ENCODE results near the gene TRPC3.

TRPC3 gene

GRCh38 chr4:121838136-121838535 is 113.7 kb downstream of the TRPC3 start:
- H4K91ac ChIP-seq (ENCODE audit: low read length): no peak overlapping the region
- no peak overlapping the region for H2BK5ac ChIP-seq (ENCODE audit: low read depth, low read length, poor library complexity, severe bottlenecking)
- H4K8ac ChIP-seq (ENCODE audit: low read length): no peak overlapping the region
- H3K4ac ChIP-seq (ENCODE audit: low read depth in 1 of 2, low read length in 2 of 2): no peak overlapping the region
- H3K14ac ChIP-seq (ENCODE audit: low read length in 2 of 2): no peak overlapping the region
- H3K27me3 ChIP-seq (ENCODE audit: control insufficient read depth in 1 of 2, insufficient read depth in 1 of 2, low read length in 2 of 2): no peaks in the 10 kb centered on the region
- no peak overlapping the region for H3K9ac ChIP-seq (ENCODE audit: low read length)
- no peak overlapping the region for H3K4me3 ChIP-seq (ENCODE audit: insufficient read depth in 1 of 2, low read depth in 1 of 2, low read length in 2 of 2)
- no peaks in the 10 kb centered on the region for H3K79me1 ChIP-seq (replicated peaks; ENCODE audit: low read length, poor library complexity, severe bottlenecking)
- H3K23ac ChIP-seq (ENCODE audit: low read length in 2 of 2): no peak overlapping the region
- no peak overlapping the region for H3K4me2 ChIP-seq (ENCODE audit: low read length, poor library complexity, severe bottlenecking)
- H2BK120ac ChIP-seq (ENCODE audit: low read depth, low read length): no peak overlapping the region
- H3K4me1 ChIP-seq (ENCODE audit: control insufficient read depth, insufficient read depth, low read depth, low read length): no peaks in the 10 kb centered on the region
- H2BK12ac ChIP-seq (ENCODE audit: low read length in 2 of 2): no peak overlapping the region
- H3K36me3 ChIP-seq (ENCODE audit: control insufficient read depth in 1 of 2, insufficient read depth in 2 of 2, low read depth in 1 of 2, low read length in 2 of 2): peaks cover 11 to 76% of the 10 kb centered on the region in 2 experiments
- H2AFZ ChIP-seq (ENCODE audit: low read depth, low read length): no peak overlapping the region
- H3K18ac ChIP-seq (ENCODE audit: low read depth in 1 of 2, low read length in 2 of 2): no peak overlapping the region
- H2BK15ac ChIP-seq (ENCODE audit: low read depth, poor library complexity, severe bottlenecking): no peak overlapping the region
- H3K9me3 ChIP-seq (ENCODE audit: control insufficient read depth, low read length): no peaks in the 10 kb centered on the region
- DNase-seq: no peak
- H3K27ac ChIP-seq (ENCODE audit: low read length, poor library complexity, severe bottlenecking): no peak overlapping the region
- no peak overlapping the region for H2AK5ac ChIP-seq (ENCODE audit: low read length, severe bottlenecking)

- H3K14ac ChIP-seq (ENCODE audit: low read length in 2 of 2): no peak overlapping the region
- H4K91ac ChIP-seq (ENCODE audit: low read length): no peak overlapping the region
- no peak overlapping the region for H2AFZ ChIP-seq (ENCODE audit: low read depth, low read length)
- H2BK5ac ChIP-seq (ENCODE audit: low read depth, low read length, poor library complexity, severe bottlenecking): no peak overlapping the region
- H3K23ac ChIP-seq (ENCODE audit: low read length in 2 of 2): no peak overlapping the region
- no peak overlapping the region for H2BK120ac ChIP-seq (ENCODE audit: low read depth, low read length)
- no peaks in the 10 kb centered on the region for H3K4me1 ChIP-seq (ENCODE audit: control insufficient read depth, insufficient read depth, low read depth, low read length)
- no peaks in the 10 kb centered on the region for H3K27me3 ChIP-seq (ENCODE audit: control insufficient read depth in 1 of 2, insufficient read depth in 1 of 2, low read length in 2 of 2)
- DNase-seq: no peak
- H3K79me1 ChIP-seq (replicated peaks; ENCODE audit: low read length, poor library complexity, severe bottlenecking): no peaks in the 10 kb centered on the region
- no peak overlapping the region for H3K9ac ChIP-seq (ENCODE audit: low read length)
- H2BK12ac ChIP-seq (ENCODE audit: low read length in 2 of 2): no peak overlapping the region
- H4K8ac ChIP-seq (ENCODE audit: low read length): no peak overlapping the region
- no peaks in the 10 kb centered on the region for H3K9me3 ChIP-seq (ENCODE audit: control insufficient read depth, low read length)
- no peak overlapping the region for H3K4me3 ChIP-seq (ENCODE audit: insufficient read depth in 1 of 2, low read depth in 1 of 2, low read length in 2 of 2)
- no peak overlapping the region for H2AK5ac ChIP-seq (ENCODE audit: low read length, severe bottlenecking)
- peaks cover 14 to 60% of the 10 kb centered on the region in 2 experiments for H3K36me3 ChIP-seq (ENCODE audit: control insufficient read depth in 1 of 2, insufficient read depth in 2 of 2, low read depth in 1 of 2, low read length in 2 of 2)
- no peak overlapping the region for H3K18ac ChIP-seq (ENCODE audit: low read depth in 1 of 2, low read length in 2 of 2)
- no peak overlapping the region for H3K4me2 ChIP-seq (ENCODE audit: low read length, poor library complexity, severe bottlenecking)
- no peak overlapping the region for H3K4ac ChIP-seq (ENCODE audit: low read depth in 1 of 2, low read length in 2 of 2)
- no peak overlapping the region for H2BK15ac ChIP-seq (ENCODE audit: low read depth, poor library complexity, severe bottlenecking)
- WGBS: 88% methylated on average over 5 of the region's 5 CpGs
- H3K27ac ChIP-seq (ENCODE audit: low read length, poor library complexity, severe bottlenecking): no peak overlapping the region
Measured at GRCh38 chr4:121829511-121829910, 122.3 kb downstream of the TRPC3 start.

Measured in mesenchymal stem cell (in vitro differentiated cells and primary cell).